Lung (tissue), 12 donors: ENCODE measurements around the gene KNDC1. TPM values are rescaled to one million over a fixed set of nuclear protein-coding genes. Genes with fewer than 3 reads are reported as not detected.

Source experiments
- ATAC-seq: fragments of 200-7000 bp; cut with Tn5 transposase; one replicate; pipeline ENCODE4 v1.9.1; 2020; ENCODE audit warnings: moderate number of reproducible peaks; ENCODE audit not compliant: insufficient read depth, low FRiP score
- DNase-seq, 3 donors: peaks; one replicate each; pipeline ENCODE4 v3.0.0-alpha.2; 2013 to 2017
- H3K27ac ChIP-seq, 2 donors: one replicate each; pipeline ENCODE4 v1.5.1; 2013; ENCODE audit warnings: mild to moderate bottlenecking in 2 of 2, moderate library complexity in 2 of 2, control low read depth in 1 of 2, inconsistent platforms in 1 of 2, low read depth in 1 of 2, low read length in 1 of 2
- H3K27me3 ChIP-seq, 3 donors: one replicate each; pipeline ENCODE4 v1.5.1; 2013; ENCODE audit warnings: low read length in 2 of 3; ENCODE audit not compliant: control insufficient read depth in 3 of 3, insufficient read depth in 3 of 3
- H3K36me3 ChIP-seq, 4 donors: one replicate each; pipeline ENCODE4 v1.5.1; 2013; ENCODE audit warnings: low read length in 4 of 4, mild to moderate bottlenecking in 1 of 4, moderate library complexity in 1 of 4; ENCODE audit not compliant: control insufficient read depth in 4 of 4, insufficient read depth in 4 of 4
- H3K4me1 ChIP-seq, 5 donors: one replicate each; pipeline ENCODE4 v1.5.1; 2013; ENCODE audit warnings: low read length in 5 of 5, mild to moderate bottlenecking in 2 of 5, moderate library complexity in 1 of 5; ENCODE audit not compliant: control insufficient read depth in 5 of 5, insufficient read depth in 5 of 5
- H3K4me3 ChIP-seq: one replicate; pipeline ENCODE4 v1.5.1; 2013; ENCODE audit warnings: mild to moderate bottlenecking, control low read depth, moderate library complexity
- H3K9ac ChIP-seq, 2 donors: one replicate each; pipeline ENCODE4 v1.5.1; 2013; ENCODE audit warnings: low read length in 2 of 2, control low read depth in 1 of 2; ENCODE audit not compliant: insufficient read depth in 1 of 2
- H3K9me3 ChIP-seq, 4 donors: one replicate each; pipeline ENCODE4 v1.5.1; 2013; ENCODE audit warnings: low read length in 3 of 4, mild to moderate bottlenecking in 1 of 4, moderate library complexity in 1 of 4; ENCODE audit not compliant: control insufficient read depth in 4 of 4, insufficient read depth in 3 of 4
- CTCF ChIP-seq: IDR thresholded peaks from 2 replicates; pipeline ENCODE4 v1.5.1; 2012; ENCODE audit warnings: mild to moderate bottlenecking; ENCODE audit errors: control extremely low read depth, extremely low read depth
- WGBS, 2 donors: extraction: QIAGEN DNeasy Blood & Tissue Kit; methylation state at CpG; one replicate each; pipeline ENCODE4 v1.1.7; 2013; 5-methylcytosine and 5-hydroxymethylcytosine counted together
- polyA plus RNA-seq, 2 donors: library from polyadenylated mRNA; stranded (reverse); fragments of 200-250 nt; gene quantifications; one replicate each; pipeline ENCODE4 v1.2.1, GENCODE V29; 2013
- total RNA-seq, 2 donors: library from RNA; depleted of rRNA in 1 of 2; stranded (reverse); fragments of >200 nt in 1 of 2; gene quantifications; one replicate each; pipeline ENCODE4 v1.2.1, GENCODE V29; 2014 to 2021
- donor health status: control.
- donor health status: control.
- donor health status: Bipolar disorder and iron deficiency.
- donor health status: healthy.
- donor health status: DM: yes; HTN: yes; CAD: no.

Gene KNDC1
- total and polyA plus RNA-seq, 4 donors: 3.2 to 21.0 (median 6.7) TPM

- Histone ChIP-seq H3K4me3 (no peak overlapping the region), H3K4me1 (peaks cover 0 to 17% (median 0%) of the 10 kb centered on the region in 5 donors), H3K36me3 (no peaks in the 10 kb centered on the region), H3K27ac (no peak overlapping the region), H3K9ac (no peak overlapping the region), H3K27me3 (peaks cover 12 to 55% (median 23%) of the 10 kb centered on the region in 3 donors), H3K9me3 (peaks cover 0 to 6% (median 0%) of the 10 kb centered on the region in 4 donors)
- no peak for TF ChIP-seq CTCF
- DNase-seq (no peak), ATAC-seq (no peak)
- 37 to 66% methylated on average over 15 of the region's 15 CpGs for WGBS, 2 donors
Measured at GRCh38 chr10:133238466-133238804, 78.4 kb downstream of the KNDC1 start.

- 53 to 69% methylated on average over 15 of the region's 15 CpGs for WGBS, 2 donors
- H3K27ac ChIP-seq: no peak overlapping the region
- TF ChIP-seq CTCF: no peak
- H3K36me3 ChIP-seq: no peaks in the 10 kb centered on the region
- peaks cover 0 to 6% (median 0%) of the 10 kb centered on the region in 4 donors for H3K9me3 ChIP-seq
- no peak overlapping the region for H3K9ac ChIP-seq
- peaks cover 0 to 17% (median 0%) of the 10 kb centered on the region in 5 donors for H3K4me1 ChIP-seq
- DNase-seq: no peak
- no peak overlapping the region for H3K4me3 ChIP-seq
- peaks cover 15 to 46% (median 18%) of the 10 kb centered on the region in 3 donors for H3K27me3 ChIP-seq
- ATAC-seq: no peak
Measured at GRCh38 chr10:133239990-133240389, 80.0 kb downstream of the KNDC1 start.

GRCh38 chr10:133241501-133242205, 81.6 kb downstream of the KNDC1 start:
- no peak overlapping the region for H3K27ac ChIP-seq
- peaks cover 18 to 38% (median 18%) of the 10 kb centered on the region in 3 donors for H3K27me3 ChIP-seq
- H3K4me3 ChIP-seq: no peak overlapping the region
- DNase-seq (no peak), ATAC-seq (no peak)
- 38 to 42% methylated on average over 25 of the region's 25 CpGs for WGBS, 2 donors
- H3K36me3 ChIP-seq: no peaks in the 10 kb centered on the region
- peaks cover 0 to 9% (median 0%) of the 10 kb centered on the region in 5 donors for H3K4me1 ChIP-seq
- no peak overlapping the region for H3K9ac ChIP-seq
- H3K9me3 ChIP-seq: peaks cover 0 to 4% (median 0%) of the 10 kb centered on the region in 4 donors
- no peak for TF ChIP-seq CTCF
